Upper lobe of right lung (tissue), 1 donor: ENCODE results near the gene FAM89A. TPM values are rescaled to one million over a fixed set of nuclear protein-coding genes. Genes with fewer than 3 reads are reported as not detected.
"Not testable (repeated sequence)": the region's sequence is repeated elsewhere in the genome, so short reads cannot be mapped to it uniquely, and the experiment has no call there.

ENCODE experiments used
- ATAC-seq: fragments of 200-7000 bp; cut with Tn5 transposase; one replicate; pipeline ENCODE4 v1.9.1; 2020; ENCODE audit warnings: mild to moderate bottlenecking, moderate library complexity
- DNase-seq: peaks from one replicate; pipeline ENCODE4 v3.0.0-alpha.2; 2020
- H3K27ac ChIP-seq: fragments of 200-600 bp; one replicate; pipeline ENCODE4 v1.8.0; 2022
- H3K27me3 ChIP-seq: fragments of 200-600 bp; one replicate; pipeline ENCODE4 v1.8.0; 2022; ENCODE audit warnings: mild to moderate bottlenecking
- H3K36me3 ChIP-seq: fragments of 200-600 bp; one replicate; pipeline ENCODE4 v1.8.0; 2022
- H3K4me1 ChIP-seq: fragments of 200-600 bp; one replicate; pipeline ENCODE4 v1.8.0; 2022
- H3K4me3 ChIP-seq: fragments of 200-600 bp; one replicate; pipeline ENCODE4 v1.8.0; 2022; ENCODE audit warnings: mild to moderate bottlenecking
- H3K9me3 ChIP-seq: fragments of 200-600 bp; one replicate; pipeline ENCODE4 v1.8.0; 2022
- intact Hi-C: fragments of 100-400 bp; cut with DNase I; formaldehyde crosslinking; loops from one replicate; pipeline ENCODE4 v1.11.0; 2022
- total RNA-seq: library from RNA; stranded (reverse); fragmentation: NEBNext Ultra II Directional; extraction: Animal tissue kit (Norgen Biotek cat#: 25700); gene quantifications from one replicate; pipeline ENCODE4 v1.2.1, GENCODE V29; 2021
- TF ChIP-seq, protein P1 (sequence below): fragments of 200-600 bp; IDR thresholded peaks from one replicate; pipeline ENCODE4 v1.8.0; 2022; ENCODE audit warnings: antibody characterized with exemption
- donor health status: DM: no; HTN: yes; CAD: no; lungs with severe emphysema.

FAM89A gene
- total RNA-seq, 1 donor from 2014 or later, result 41.4 TPM

- intact Hi-C loops, result no loop called here
- Histone ChIP-seq H3K4me3 (no peak overlapping the region), H3K4me1 (no peaks in the 10 kb centered on the region), H3K36me3 (no peaks in the 10 kb centered on the region), H3K27ac (no peak overlapping the region), H3K27me3 (no peaks in the 10 kb centered on the region), H3K9me3 (peaks cover 11% of the 10 kb centered on the region)
- ATAC-seq (no peak), DNase-seq (no peak)
- TF ChIP-seq, protein P1, sequence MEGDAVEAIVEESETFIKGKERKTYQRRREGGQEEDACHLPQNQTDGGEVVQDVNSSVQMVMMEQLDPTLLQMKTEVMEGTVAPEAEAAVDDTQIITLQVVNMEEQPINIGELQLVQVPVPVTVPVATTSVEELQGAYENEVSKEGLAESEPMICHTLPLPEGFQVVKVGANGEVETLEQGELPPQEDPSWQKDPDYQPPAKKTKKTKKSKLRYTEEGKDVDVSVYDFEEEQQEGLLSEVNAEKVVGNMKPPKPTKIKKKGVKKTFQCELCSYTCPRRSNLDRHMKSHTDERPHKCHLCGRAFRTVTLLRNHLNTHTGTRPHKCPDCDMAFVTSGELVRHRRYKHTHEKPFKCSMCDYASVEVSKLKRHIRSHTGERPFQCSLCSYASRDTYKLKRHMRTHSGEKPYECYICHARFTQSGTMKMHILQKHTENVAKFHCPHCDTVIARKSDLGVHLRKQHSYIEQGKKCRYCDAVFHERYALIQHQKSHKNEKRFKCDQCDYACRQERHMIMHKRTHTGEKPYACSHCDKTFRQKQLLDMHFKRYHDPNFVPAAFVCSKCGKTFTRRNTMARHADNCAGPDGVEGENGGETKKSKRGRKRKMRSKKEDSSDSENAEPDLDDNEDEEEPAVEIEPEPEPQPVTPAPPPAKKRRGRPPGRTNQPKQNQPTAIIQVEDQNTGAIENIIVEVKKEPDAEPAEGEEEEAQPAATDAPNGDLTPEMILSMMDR, result no peak
These were observed 28.7 kb downstream of the FAM89A start for GRCh38 chr1:231011360-231011759.

GRCh38 chr1:231007535-231007934 lies 32.5 kb downstream of the FAM89A start:
- peaks cover 17% of the 10 kb centered on the region for H3K9me3 ChIP-seq
- ATAC-seq, H3K36me3 ChIP-seq, DNase-seq, intact Hi-C loops, H3K4me1 ChIP-seq, H3K27me3 ChIP-seq, H3K4me3 ChIP-seq, H3K27ac ChIP-seq: not testable (repeated sequence)

GRCh38 chr1:231001892-231002291 lies 38.2 kb downstream of the FAM89A start:
- H3K36me3 ChIP-seq, result peaks cover 42% of the 10 kb centered on the region
- no peak for DNase-seq
- TF ChIP-seq, protein P1, result no peak
- no peaks in the 10 kb centered on the region for H3K27me3 ChIP-seq
- intact Hi-C loops, result no loop called here
- no peaks in the 10 kb centered on the region for H3K4me1 ChIP-seq
- no peak overlapping the region for H3K4me3 ChIP-seq
- no peak for ATAC-seq
- H3K9me3 ChIP-seq, result peaks cover 7% of the 10 kb centered on the region
- no peak overlapping the region for H3K27ac ChIP-seq

GRCh38 chr1:231000639-231001038 lies 39.4 kb downstream of the FAM89A start:
- intact Hi-C loops, result no loop called here
- no peak for ATAC-seq
- TF ChIP-seq, protein P1, result no peak
- DNase-seq, result no peak
- no peak overlapping the region for H3K4me3 ChIP-seq
- H3K27me3 ChIP-seq, result no peaks in the 10 kb centered on the region
- peaks cover 7% of the 10 kb centered on the region for H3K9me3 ChIP-seq
- H3K27ac ChIP-seq, result no peak overlapping the region
- H3K36me3 ChIP-seq, result peaks cover 53% of the 10 kb centered on the region
- no peaks in the 10 kb centered on the region for H3K4me1 ChIP-seq

- H3K9me3 ChIP-seq, result peaks cover 7% of the 10 kb centered on the region
- H3K27me3 ChIP-seq, result no peaks in the 10 kb centered on the region
- H3K4me1 ChIP-seq, result no peaks in the 10 kb centered on the region
- no peak overlapping the region for H3K27ac ChIP-seq
- ATAC-seq, result no peak
- peaks cover 53% of the 10 kb centered on the region for H3K36me3 ChIP-seq
- no peak for DNase-seq
- TF ChIP-seq, protein P1, result no peak
- intact Hi-C loops, result no loop called here
- no peak overlapping the region for H3K4me3 ChIP-seq
These were observed 39.9 kb downstream of the FAM89A start for GRCh38 chr1:231000201-231000600.

DNA sequence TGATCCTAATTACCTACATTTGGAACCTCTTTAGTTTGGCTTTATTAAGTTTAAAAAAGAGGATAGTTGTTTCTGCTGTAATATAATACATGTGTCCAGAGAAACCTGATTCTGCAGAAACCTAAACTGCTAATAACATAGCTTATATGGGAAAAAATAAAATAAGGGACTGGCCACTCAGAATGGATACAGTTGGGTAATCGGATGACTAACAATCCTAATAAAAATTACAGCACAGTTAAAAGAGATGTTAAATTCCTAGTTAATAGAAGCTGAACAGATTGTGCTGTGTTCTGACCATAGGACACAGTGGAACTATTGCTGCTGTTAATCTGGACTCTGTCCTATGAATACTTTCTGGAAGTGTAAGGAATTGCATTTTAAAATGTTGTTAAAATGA lies 45.2 kb downstream of the FAM89A start:
- H3K9me3 ChIP-seq, result no peaks in the 10 kb centered on the region
- no peak for ATAC-seq
- no peak overlapping the region for H3K27ac ChIP-seq
- DNase-seq, result no peak
- no peaks in the 10 kb centered on the region for H3K4me1 ChIP-seq
- intact Hi-C loops, result no loop called here
- H3K4me3 ChIP-seq, result no peak overlapping the region
- TF ChIP-seq, protein P1, result no peak
- H3K27me3 ChIP-seq, result no peaks in the 10 kb centered on the region
- H3K36me3 ChIP-seq, result peaks cover 67% of the 10 kb centered on the region
